Spleen (tissue), 7 donors: ENCODE results near the gene ALS2CL.

ENCODE experiments used
- CTCF ChIP-seq, 11 experiments: fragments of 200-600 bp in 7 of 11; fragments of 450-650 bp in 4 of 11; sonication (generic) in 4 of 11; IDR thresholded peaks in 8 of 11; conservative IDR thresholded peaks in 3 of 11; 1 replicate in 7 of 11; 2 replicates in 4 of 11; pipeline versions ENCODE4 v1.4.0 to v1.8.0; 2016 to 2021; ENCODE audit warnings: antibody characterized with exemption in 11 of 11, inconsistent platforms in 4 of 11, mild to moderate bottlenecking in 1 of 11
- POLR2A ChIP-seq, 3 donors: fragments of 450-650 bp; IDR thresholded peaks; one replicate each; pipeline ENCODE4 v1.5.1; 2017; ENCODE audit warnings: antibody characterized with exemption in 3 of 3, mild to moderate bottlenecking in 1 of 3
- donor health status: DM: no; HTN: no; CAD: no; lungs with moderate emphysema.
- donor health status: DM: no; HTN: no; CAD: no.
- donor health status: DM: no; HTN: no; CAD: no.

GRCh38 chr3:46730819-46731218 lies 37.3 kb upstream of the ALS2CL start:
- TF ChIP-seq POLR2A (IDR thresholded peaks at IDR 0.05), result no peak
- no peak for TF ChIP-seq CTCF (IDR thresholded peaks at IDR 0.05 in 8 of 11, conservative IDR thresholded peaks at IDR 0.05 in 3 of 11)
